SU-DHL-6 (cell line): ENCODE measurements around the gene ARRDC3.

ENCODE experiments used
- EZH2phosphoT487 ChIP-seq: fragments of 200-600 bp; sonication (generic), shearing (Covaris generic); conservative IDR thresholded peaks from 2 replicates; pipeline ENCODE4 v1.6.1; 2018; ENCODE audit warnings: mild to moderate bottlenecking, antibody characterized with exemption, low read length, moderate library complexity, mixed read lengths
- TF ChIP-seq, protein P1 (sequence below): fragments of 200-600 bp; sonication (generic); IDR thresholded peaks from one replicate; pipeline ENCODE4 v1.5.1; 2017; ENCODE audit warnings: antibody characterized with exemption, mild to moderate bottlenecking, low read length, moderate library complexity; ENCODE audit not compliant: insufficient read depth, poor library complexity, severe bottlenecking

DNA sequence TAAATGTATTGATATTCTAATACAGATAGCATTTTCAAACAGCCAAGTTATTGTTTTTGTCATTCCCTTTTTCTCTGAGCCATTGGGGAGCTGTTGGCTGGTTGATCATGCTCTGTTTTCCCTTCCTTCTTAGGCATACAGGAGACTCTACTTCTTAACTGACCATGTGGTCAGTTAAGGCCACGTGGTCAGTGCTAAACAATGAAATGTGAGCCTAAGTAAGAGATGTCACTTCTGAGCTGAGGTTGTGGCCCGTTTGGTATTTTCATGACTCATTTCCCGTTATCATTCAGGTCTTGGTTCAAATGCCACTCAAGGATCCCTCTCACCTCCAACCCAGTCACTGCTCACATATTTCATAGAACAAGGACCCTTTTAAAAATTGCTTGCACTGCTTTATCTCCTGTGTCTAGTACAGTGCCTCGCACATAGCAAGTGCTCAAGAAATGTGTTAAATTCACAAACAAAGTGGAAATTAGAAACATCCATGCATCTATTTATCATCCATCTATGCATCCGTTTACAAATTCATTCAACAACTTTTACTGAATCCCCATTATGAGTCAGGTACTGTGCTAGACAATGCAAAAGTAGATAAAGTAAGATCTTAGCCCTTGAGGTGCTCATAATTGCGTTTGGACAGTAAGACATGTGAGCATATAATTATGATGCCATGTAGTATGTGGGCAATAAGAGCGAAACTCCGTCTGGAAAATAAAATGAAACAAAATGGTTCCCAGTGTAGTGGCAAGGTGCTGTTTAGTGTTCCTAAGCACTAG lies 50.7 kb downstream of the ARRDC3 start:
- TF ChIP-seq, protein P1, sequence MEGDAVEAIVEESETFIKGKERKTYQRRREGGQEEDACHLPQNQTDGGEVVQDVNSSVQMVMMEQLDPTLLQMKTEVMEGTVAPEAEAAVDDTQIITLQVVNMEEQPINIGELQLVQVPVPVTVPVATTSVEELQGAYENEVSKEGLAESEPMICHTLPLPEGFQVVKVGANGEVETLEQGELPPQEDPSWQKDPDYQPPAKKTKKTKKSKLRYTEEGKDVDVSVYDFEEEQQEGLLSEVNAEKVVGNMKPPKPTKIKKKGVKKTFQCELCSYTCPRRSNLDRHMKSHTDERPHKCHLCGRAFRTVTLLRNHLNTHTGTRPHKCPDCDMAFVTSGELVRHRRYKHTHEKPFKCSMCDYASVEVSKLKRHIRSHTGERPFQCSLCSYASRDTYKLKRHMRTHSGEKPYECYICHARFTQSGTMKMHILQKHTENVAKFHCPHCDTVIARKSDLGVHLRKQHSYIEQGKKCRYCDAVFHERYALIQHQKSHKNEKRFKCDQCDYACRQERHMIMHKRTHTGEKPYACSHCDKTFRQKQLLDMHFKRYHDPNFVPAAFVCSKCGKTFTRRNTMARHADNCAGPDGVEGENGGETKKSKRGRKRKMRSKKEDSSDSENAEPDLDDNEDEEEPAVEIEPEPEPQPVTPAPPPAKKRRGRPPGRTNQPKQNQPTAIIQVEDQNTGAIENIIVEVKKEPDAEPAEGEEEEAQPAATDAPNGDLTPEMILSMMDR = no peak
- no peak for TF ChIP-seq EZH2phosphoT487
